Activated CD4-positive, CD25-positive, alpha-beta regulatory T cell treated with anti-CD3 and anti-CD28 coated beads, Interleukin-2, amount 50 U/mL, for 16 hours (primary cell): ENCODE results near the gene TSTD1.
"Not testable (repeated sequence)": the region's sequence is repeated elsewhere in the genome, so short reads cannot be mapped to it uniquely, and the experiment has no call there.

ENCODE experiments used
- DNase-seq: peaks from one replicate; pipeline ENCODE4 v3.0.0-alpha.2; 2020; ENCODE audit warnings: low read depth, low spot score

TSTD1 gene

GRCh38 chr1:161037661-161038522 lies 872 bp downstream of the TSTD1 start:
- no peak for DNase-seq

GRCh38 chr1:161033751-161034150 lies 5.0 kb downstream of the TSTD1 start:
- no peak for DNase-seq

- DNase-seq: no peak
Measured at GRCh38 chr1:161032409-161032808, 6.4 kb downstream of the TSTD1 start.

GRCh38 chr1:161031874-161032273 lies 6.9 kb downstream of the TSTD1 start:
- DNase-seq: no peak

GRCh38 chr1:161029466-161029865 lies 9.3 kb downstream of the TSTD1 start:
- not testable (repeated sequence) for DNase-seq

GRCh38 chr1:161026954-161027353 lies 11.8 kb downstream of the TSTD1 start:
- not testable (repeated sequence) for DNase-seq

GRCh38 chr1:161022432-161022831 lies 16.3 kb downstream of the TSTD1 start:
- DNase-seq: not testable (repeated sequence)

GRCh38 chr1:161021970-161022353 lies 16.8 kb downstream of the TSTD1 start:
- DNase-seq: no peak

- DNase-seq: peak; percentile 69
Measured at GRCh38 chr1:161021165-161021969, 17.4 kb downstream of the TSTD1 start.

- DNase-seq: no peak
Measured at GRCh38 chr1:161020509-161021164, 18.1 kb downstream of the TSTD1 start, which contains the start of gene F11R. TSS of gene F11R (minus strand) at chr1:161021152. CDS start at chr1:161021073, 79 bp downstream.

- DNase-seq: no peak
Measured at GRCh38 chr1:161019751-161020495, 18.8 kb downstream of the TSTD1 start.

GRCh38 chr1:161019111-161019660 lies 19.6 kb downstream of the TSTD1 start:
- DNase-seq: not testable (repeated sequence)

GRCh38 chr1:161018631-161018930 lies 20.2 kb downstream of the TSTD1 start:
- no peak for DNase-seq

GRCh38 chr1:161017756-161018630 lies 20.8 kb downstream of the TSTD1 start:
- no peak for DNase-seq

GRCh38 chr1:161017181-161017580 lies 21.6 kb downstream of the TSTD1 start:
- DNase-seq: not testable (repeated sequence)

- DNase-seq: not testable (repeated sequence)
Measured at GRCh38 chr1:161016683-161017082, 22.1 kb downstream of the TSTD1 start.

- peak; percentile 12 for DNase-seq
Measured at GRCh38 chr1:161013488-161014230, 25.1 kb downstream of the TSTD1 start.

GRCh38 chr1:161013131-161013487 lies 25.7 kb downstream of the TSTD1 start:
- DNase-seq: no peak

GRCh38 chr1:161012420-161012819 lies 26.3 kb downstream of the TSTD1 start:
- DNase-seq: no peak
